ENCODE results near the gene IKZF2.

DNA sequence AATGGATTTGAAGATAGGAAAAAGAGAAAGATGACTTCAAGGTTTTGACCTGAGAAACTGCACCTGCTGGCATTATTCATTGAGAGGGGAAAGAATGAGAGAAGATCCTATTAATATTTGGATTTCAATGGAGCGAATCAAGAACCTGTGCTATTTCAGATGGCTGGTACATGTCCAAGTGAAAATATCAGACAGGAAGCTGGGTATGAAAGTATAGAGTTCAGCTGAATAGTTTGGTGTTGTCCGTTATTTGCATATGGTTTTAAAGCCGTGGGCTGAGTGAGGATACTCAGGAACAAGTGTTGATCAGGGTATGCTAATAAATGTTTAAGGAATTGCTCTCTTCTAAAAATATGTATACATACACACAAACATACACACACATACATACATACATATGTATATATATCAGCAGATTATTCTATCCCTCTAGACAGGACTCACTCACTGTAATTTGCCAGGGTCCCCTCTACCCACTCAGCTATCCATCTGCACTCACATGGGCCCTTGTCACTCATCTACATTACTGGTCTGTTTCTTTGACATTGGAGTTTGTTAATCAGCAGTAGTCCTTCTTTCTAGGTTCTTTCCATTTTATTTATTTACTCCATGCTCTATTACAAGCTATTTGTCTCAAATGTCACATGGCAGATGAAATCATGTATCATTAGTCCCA is 33.9 kb upstream of the IKZF2 start:
- no peak for TF ChIP-seq POLR2A (IDR thresholded peaks at IDR 0.05; ENCODE audit: extremely low read depth, insufficient read length)
- TF ChIP-seq, protein P1, sequence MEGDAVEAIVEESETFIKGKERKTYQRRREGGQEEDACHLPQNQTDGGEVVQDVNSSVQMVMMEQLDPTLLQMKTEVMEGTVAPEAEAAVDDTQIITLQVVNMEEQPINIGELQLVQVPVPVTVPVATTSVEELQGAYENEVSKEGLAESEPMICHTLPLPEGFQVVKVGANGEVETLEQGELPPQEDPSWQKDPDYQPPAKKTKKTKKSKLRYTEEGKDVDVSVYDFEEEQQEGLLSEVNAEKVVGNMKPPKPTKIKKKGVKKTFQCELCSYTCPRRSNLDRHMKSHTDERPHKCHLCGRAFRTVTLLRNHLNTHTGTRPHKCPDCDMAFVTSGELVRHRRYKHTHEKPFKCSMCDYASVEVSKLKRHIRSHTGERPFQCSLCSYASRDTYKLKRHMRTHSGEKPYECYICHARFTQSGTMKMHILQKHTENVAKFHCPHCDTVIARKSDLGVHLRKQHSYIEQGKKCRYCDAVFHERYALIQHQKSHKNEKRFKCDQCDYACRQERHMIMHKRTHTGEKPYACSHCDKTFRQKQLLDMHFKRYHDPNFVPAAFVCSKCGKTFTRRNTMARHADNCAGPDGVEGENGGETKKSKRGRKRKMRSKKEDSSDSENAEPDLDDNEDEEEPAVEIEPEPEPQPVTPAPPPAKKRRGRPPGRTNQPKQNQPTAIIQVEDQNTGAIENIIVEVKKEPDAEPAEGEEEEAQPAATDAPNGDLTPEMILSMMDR (IDR thresholded peaks at IDR 0.05; ENCODE audit: low read depth, low read length): no peak
- TF ChIP-seq, protein P2, sequence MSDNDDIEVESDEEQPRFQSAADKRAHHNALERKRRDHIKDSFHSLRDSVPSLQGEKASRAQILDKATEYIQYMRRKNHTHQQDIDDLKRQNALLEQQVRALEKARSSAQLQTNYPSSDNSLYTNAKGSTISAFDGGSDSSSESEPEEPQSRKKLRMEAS (IDR thresholded peaks at IDR 0.05; ENCODE audit: low read depth, low read length): no peak
